Vagina (tissue), 2 donors: ENCODE results near the gene LRFN3. TPM values are rescaled to one million over a fixed set of nuclear protein-coding genes. Genes with fewer than 3 reads are reported as not detected.
A peak's percentile ranks its signal among the peaks of the same experiment; 100 is the strongest.

Experiments
- DNase-seq, 2 donors: peaks; one replicate each; pipeline ENCODE4 v3.0.0-alpha.2; 2017; ENCODE audit errors: extremely low spot score in 2 of 2
- H3K27ac ChIP-seq: fragments of 200-600 bp; sonication (generic); one replicate; pipeline ENCODE4 v1.5.1; 2019
- H3K27me3 ChIP-seq: fragments of 200-600 bp; sonication (generic); one replicate; pipeline ENCODE4 v1.5.1; 2019
- H3K36me3 ChIP-seq, 2 donors: fragments of 200-600 bp; sonication (generic); one replicate each; pipeline ENCODE4 v1.5.1; 2017 to 2019
- H3K4me1 ChIP-seq: fragments of 200-600 bp; sonication (generic); one replicate; pipeline ENCODE4 v1.5.1; 2019
- H3K4me3 ChIP-seq, 2 donors: fragments of 200-600 bp; sonication (generic); 1 replicate in 1 of 2; 2 replicates in 1 of 2; pipeline ENCODE4 v1.5.1; 2016 to 2019
- H3K9me3 ChIP-seq: fragments of 200-600 bp; sonication (generic); one replicate; pipeline ENCODE4 v1.5.1; 2019
- CTCF ChIP-seq, 3 experiments: fragments of 450-650 bp in 2 of 3; fragments of 200-600 bp in 1 of 3; sonication (generic) in 1 of 3; IDR thresholded peaks; one replicate each; pipeline ENCODE4 v1.5.1; 2017 to 2019; ENCODE audit warnings: antibody characterized with exemption in 3 of 3, mild to moderate bottlenecking in 2 of 3, moderate library complexity in 2 of 3
- POLR2A ChIP-seq, 2 donors: fragments of 450-650 bp; IDR thresholded peaks; one replicate each; pipeline ENCODE4 v1.6.1; 2017; ENCODE audit warnings: antibody characterized with exemption in 2 of 2, mild to moderate bottlenecking in 2 of 2, moderate library complexity in 2 of 2
- POLR2AphosphoS5 ChIP-seq, 2 donors: sonication (generic); formaldehyde crosslinking; IDR thresholded peaks; one replicate each; pipeline ENCODE4 v1.9.0; 2017; ENCODE audit warnings: antibody characterized with exemption in 2 of 2, mild to moderate bottlenecking in 2 of 2, low read depth in 1 of 2; ENCODE audit not compliant: insufficient read depth in 1 of 2
- intact Hi-C: fragments of 100-400 bp; cut with DNase I; formaldehyde crosslinking; loops from one replicate; pipeline ENCODE4 v1.15.1; 2023
- small RNA-seq: library from RNA; depleted of rRNA; stranded (forward); fragments of <200 nt; gene quantifications from one replicate; pipeline ENCODE3, GENCODE V24; 2016
- total RNA-seq: library from RNA; depleted of rRNA; stranded (reverse); fragments of >200 nt; gene quantifications from one replicate; pipeline ENCODE4 v1.2.3, GENCODE V29; 2016

Gene LRFN3
- total RNA-seq, 1 donor from 2014 or later: 9.1 TPM

- TF ChIP-seq CTCF (IDR thresholded peaks at IDR 0.05) (no peak), POLR2A (IDR thresholded peaks at IDR 0.05) (no peak), POLR2AphosphoS5 (IDR thresholded peaks at IDR 0.05; ENCODE audit: insufficient read depth in 1 of 2, low read depth in 1 of 2) (no peak)
- no peak overlapping the region for H3K4me3 ChIP-seq
- no peak for DNase-seq
- no peaks in the 10 kb centered on the region for H3K27me3 ChIP-seq
- no peak overlapping the region for H3K27ac ChIP-seq
- intact Hi-C loops: no loop called here
- H3K9me3 ChIP-seq: no peaks in the 10 kb centered on the region
- H3K36me3 ChIP-seq: no peaks in the 10 kb centered on the region
- peaks cover 36% of the 10 kb centered on the region for H3K4me1 ChIP-seq
These were observed 55.7 kb downstream of the LRFN3 start for GRCh38 chr19:35991731-35992450.

- TF ChIP-seq POLR2AphosphoS5 (IDR thresholded peaks at IDR 0.05; ENCODE audit: insufficient read depth in 1 of 2, low read depth in 1 of 2) (no peak), POLR2A (IDR thresholded peaks at IDR 0.05) (no peak), CTCF (IDR thresholded peaks at IDR 0.05) (no peak)
- no peak overlapping the region for H3K27ac ChIP-seq
- no peak for DNase-seq
- no peaks in the 10 kb centered on the region for H3K27me3 ChIP-seq
- H3K4me1 ChIP-seq: peaks cover 38% of the 10 kb centered on the region
- intact Hi-C loops: no loop called here
- H3K36me3 ChIP-seq: peaks cover 0 to under 1% of the 10 kb centered on the region in 2 donors
- no peaks in the 10 kb centered on the region for H3K9me3 ChIP-seq
- no peak overlapping the region for H3K4me3 ChIP-seq
These were observed 57.0 kb downstream of the LRFN3 start for GRCh38 chr19:35992907-35993765.

- peaks cover 42% of the 10 kb centered on the region for H3K4me1 ChIP-seq
- H3K27ac ChIP-seq: peak overlapping the region; percentile 83
- peaks cover 0 to 6% of the 10 kb centered on the region in 2 donors for H3K36me3 ChIP-seq
- DNase-seq: no peak
- intact Hi-C loops: no loop called here
- TF ChIP-seq POLR2A (IDR thresholded peaks at IDR 0.05) (no peak), CTCF (IDR thresholded peaks at IDR 0.05) (no peak), POLR2AphosphoS5 (IDR thresholded peaks at IDR 0.05; ENCODE audit: insufficient read depth in 1 of 2, low read depth in 1 of 2) (no peak)
- H3K9me3 ChIP-seq: no peaks in the 10 kb centered on the region
- H3K4me3 ChIP-seq: peak overlapping the region; percentile 70 to 88
- H3K27me3 ChIP-seq: no peaks in the 10 kb centered on the region
These were observed 57.9 kb downstream of the LRFN3 start for GRCh38 chr19:35993923-35994598.

Small RNA genes lying within 50 kb of the gene (small RNA-seq; reads per million reads assigned to genes)
- not detected for gene AF038458.1

Other genes starting within 250 kb of the LRFN3 start
- gene ZBTB32, start 231.8 kb upstream of the LRFN3 start, total RNA-seq: not detected
- 16.0 TPM for gene KMT2B, start 218.4 kb upstream of the LRFN3 start, total RNA-seq
- gene IGFLR1, start 193.9 kb upstream of the LRFN3 start, total RNA-seq: 7.4 TPM
- 6.6 TPM for gene U2AF1L4, start 191.0 kb upstream of the LRFN3 start, total RNA-seq
- 28.2 TPM for gene PSENEN, start 190.7 kb upstream of the LRFN3 start, total RNA-seq
- 11.3 TPM for gene LIN37, start 187.8 kb upstream of the LRFN3 start, total RNA-seq
- gene HSPB6, start 179.3 kb upstream of the LRFN3 start, total RNA-seq: 238 TPM
- 13.8 TPM for gene PROSER3, start 178.2 kb upstream of the LRFN3 start, total RNA-seq
- 35.4 TPM for gene ARHGAP33, start 160.8 kb upstream of the LRFN3 start, total RNA-seq
- gene PRODH2, start 123.5 kb upstream of the LRFN3 start, total RNA-seq: not detected
- not detected for gene NPHS1, start 83.9 kb upstream of the LRFN3 start, total RNA-seq
- not detected for gene KIRREL2, start 79.5 kb upstream of the LRFN3 start, total RNA-seq
- gene APLP1, start 67.8 kb upstream of the LRFN3 start, total RNA-seq: 1.5 TPM
- gene NFKBID, start 35.8 kb upstream of the LRFN3 start, total RNA-seq: 15.7 TPM
- gene HCST, start 33.8 kb upstream of the LRFN3 start, total RNA-seq: 9.1 TPM
- 68.5 TPM for gene TYROBP, start 28.1 kb upstream of the LRFN3 start, total RNA-seq
- gene SDHAF1, start 58.8 kb downstream of the LRFN3 start, total RNA-seq: 46.9 TPM
- gene SYNE4, start 72.4 kb downstream of the LRFN3 start, total RNA-seq: 2.0 TPM
- 21.9 TPM for gene ALKBH6, start 77.8 kb downstream of the LRFN3 start, total RNA-seq
- 31.9 TPM for gene CLIP3, start 96.5 kb downstream of the LRFN3 start, total RNA-seq
- gene THAP8, start 117.9 kb downstream of the LRFN3 start, total RNA-seq: 12.0 TPM
- 2.5 TPM for gene WDR62, start 118.5 kb downstream of the LRFN3 start, total RNA-seq
- gene OVOL3, start 174.8 kb downstream of the LRFN3 start, total RNA-seq: not detected
- 108 TPM for gene POLR2I, start 178.5 kb downstream of the LRFN3 start, total RNA-seq
- 105 TPM for gene TBCB, start 179.1 kb downstream of the LRFN3 start, total RNA-seq
- 181 TPM for gene CAPNS1, start 203.7 kb downstream of the LRFN3 start, total RNA-seq
- 33.1 TPM for gene COX7A1, start 216.1 kb downstream of the LRFN3 start, total RNA-seq